Liver (tissue), 9 donors: ENCODE data around the gene NAGLU. TPM values are rescaled to one million over a fixed set of nuclear protein-coding genes. Genes with fewer than 3 reads are reported as not detected.

ENCODE experiments used
- DNase-seq: peaks from one replicate; pipeline ENCODE4 v3.0.0-alpha.2; 2017; ENCODE audit warnings: low spot score
- H3K27ac ChIP-seq, 2 donors: one replicate each; pipeline ENCODE4 v1.7.0; 2013; ENCODE audit warnings: inconsistent platforms in 2 of 2, low read length in 2 of 2, control low read depth in 1 of 2, low read depth in 1 of 2, mild to moderate bottlenecking in 1 of 2
- H3K27me3 ChIP-seq, 4 donors: one replicate each; pipeline versions ENCODE4 v1.6.1 to v1.7.0; 2013; ENCODE audit warnings: low read length in 3 of 4, inconsistent platforms in 1 of 4, mild to moderate bottlenecking in 1 of 4, moderate library complexity in 1 of 4; ENCODE audit not compliant: control insufficient read depth in 4 of 4, insufficient read depth in 4 of 4
- H3K36me3 ChIP-seq, 4 donors: one replicate each; pipeline versions ENCODE4 v1.6.1 to v1.7.0; 2013; ENCODE audit warnings: low read length in 3 of 4, mild to moderate bottlenecking in 3 of 4, low read depth in 1 of 4, moderate library complexity in 1 of 4; ENCODE audit not compliant: control insufficient read depth in 4 of 4, insufficient read depth in 3 of 4
- H3K4me1 ChIP-seq, 4 donors: one replicate each; pipeline versions ENCODE4 v1.6.1 to v1.7.0; 2013; ENCODE audit warnings: low read length in 3 of 4, mild to moderate bottlenecking in 3 of 4, moderate library complexity in 1 of 4; ENCODE audit not compliant: control insufficient read depth in 4 of 4, insufficient read depth in 4 of 4
- H3K4me3 ChIP-seq, 3 donors: one replicate each; pipeline versions ENCODE4 v1.6.1 to v1.7.0; 2013; ENCODE audit warnings: low read length in 3 of 3, control low read depth in 1 of 3, low read depth in 1 of 3, mild to moderate bottlenecking in 1 of 3
- H3K9ac ChIP-seq, 2 donors: one replicate each; pipeline ENCODE4 v1.7.0; 2013; ENCODE audit warnings: low read length in 2 of 2, mild to moderate bottlenecking in 2 of 2, moderate library complexity in 2 of 2, control low read depth in 1 of 2, low read depth in 1 of 2
- H3K9me3 ChIP-seq, 4 donors: one replicate each; pipeline versions ENCODE4 v1.6.1 to v1.7.0; 2013; ENCODE audit warnings: low read length in 3 of 4; ENCODE audit not compliant: control insufficient read depth in 4 of 4
- EGR1 ChIP-seq, 2 donors: IDR thresholded peaks; 2 replicates each; pipeline ENCODE4 v1.6.1; 2016 to 2018; ENCODE audit warnings: antibody characterized with exemption in 2 of 2, low read depth in 2 of 2
- FOXA1 ChIP-seq: IDR thresholded peaks from 2 replicates; pipeline ENCODE4 v1.6.1; 2016; ENCODE audit warnings: antibody characterized with exemption
- FOXA2 ChIP-seq: IDR thresholded peaks from 2 replicates; pipeline ENCODE4 v1.6.1; 2016; ENCODE audit warnings: antibody characterized with exemption
- GABPA ChIP-seq, 2 donors: IDR thresholded peaks in 1 of 2; conservative IDR thresholded peaks in 1 of 2; 2 replicates each; pipeline ENCODE4 v1.6.1; 2016; ENCODE audit warnings: antibody characterized with exemption in 2 of 2, mild to moderate bottlenecking in 1 of 2, moderate library complexity in 1 of 2
- HNF4A ChIP-seq, 2 donors: conservative IDR thresholded peaks; 2 replicates each; pipeline ENCODE4 v1.6.1; 2016; ENCODE audit warnings: antibody characterized with exemption in 2 of 2, mild to moderate bottlenecking in 2 of 2
- HNF4G ChIP-seq: IDR thresholded peaks from 2 replicates; pipeline ENCODE4 v1.6.1; 2016; ENCODE audit warnings: antibody characterized with exemption
- JUND ChIP-seq, 2 donors: IDR thresholded peaks; 2 replicates each; pipeline ENCODE4 v1.6.1; 2016; ENCODE audit warnings: antibody characterized with exemption in 2 of 2
- NR2F2 ChIP-seq: IDR thresholded peaks from 2 replicates; pipeline ENCODE4 v1.6.1; 2016; ENCODE audit warnings: antibody characterized with exemption
- RAD21 ChIP-seq, 2 donors: IDR thresholded peaks; 2 replicates each; pipeline ENCODE4 v1.6.1; 2016; ENCODE audit warnings: antibody characterized with exemption in 2 of 2, mild to moderate bottlenecking in 2 of 2
- RXRA ChIP-seq, 2 donors: IDR thresholded peaks; 2 replicates each; pipeline ENCODE4 v1.6.1; 2017 to 2018; ENCODE audit warnings: antibody characterized with exemption in 2 of 2, mild to moderate bottlenecking in 1 of 2
- SP1 ChIP-seq: IDR thresholded peaks from 2 replicates; pipeline ENCODE4 v1.6.1; 2018; ENCODE audit warnings: antibody characterized with exemption, mild to moderate bottlenecking
- TAF1 ChIP-seq: conservative IDR thresholded peaks from 2 replicates; pipeline ENCODE4 v1.6.1; 2016; ENCODE audit warnings: antibody characterized with exemption, mild to moderate bottlenecking
- YY1 ChIP-seq: IDR thresholded peaks from 2 replicates; pipeline ENCODE4 v1.6.1; 2016; ENCODE audit warnings: antibody characterized with exemption, mild to moderate bottlenecking
- WGBS: extraction: QIAGEN DNeasy Blood & Tissue Kit; methylation state at CpG from one replicate; pipeline ENCODE4 v1.1.7; 2013; 5-methylcytosine and 5-hydroxymethylcytosine counted together
- polyA plus RNA-seq, 2 donors: library from polyadenylated mRNA; stranded (reverse) in 1 of 2; unstranded in 1 of 2; fragments of 200-250 nt in 1 of 2; fragments of >200 nt in 1 of 2; fragmentation: Nextera tagmentation in 1 of 2; extraction: Ambion mirVana in 1 of 2; gene quantifications; one replicate each; pipeline versions ENCODE4 v1.2.1 to v1.2.3, GENCODE V29; 2013 to 2015
- total RNA-seq, 2 donors: library from RNA; depleted of rRNA; stranded (reverse); fragments of >200 nt; gene quantifications; one replicate each; pipeline ENCODE4 v1.2.3, GENCODE V29; 2014
- TF ChIP-seq, protein P1 (sequence below): IDR thresholded peaks from 2 replicates; pipeline ENCODE4 v1.6.1; 2016; ENCODE audit warnings: antibody characterized with exemption, mild to moderate bottlenecking
- TF ChIP-seq, protein P2 (sequence below): IDR thresholded peaks from 2 replicates; pipeline ENCODE4 v1.6.1; 2016; ENCODE audit warnings: antibody characterized with exemption
- TF ChIP-seq, protein P3 (sequence below): fragments of 150-350 bp; IDR thresholded peaks from 2 replicates; pipeline ENCODE4 v1.5.1; 2017; ENCODE audit warnings: improper control_type of control experiment, low read depth, low read length; ENCODE audit not compliant: missing input control
- TF ChIP-seq, protein P4 (sequence below): IDR thresholded peaks from 2 replicates; pipeline ENCODE4 v1.6.1; 2016; ENCODE audit warnings: antibody characterized with exemption
- TF ChIP-seq, protein P5 (sequence below): IDR thresholded peaks from 2 replicates; pipeline ENCODE4 v1.6.1; 2016; ENCODE audit warnings: antibody characterized with exemption
- donor health status: healthy.
- donor health status: healthy.
- donor health status: healthy.
- donor health status: healthy.
- donor health status: healthy.

The NAGLU gene
- total and polyA plus RNA-seq, 4 donors, result 15.5 to 41.2 (median 28.9) TPM

DNA sequence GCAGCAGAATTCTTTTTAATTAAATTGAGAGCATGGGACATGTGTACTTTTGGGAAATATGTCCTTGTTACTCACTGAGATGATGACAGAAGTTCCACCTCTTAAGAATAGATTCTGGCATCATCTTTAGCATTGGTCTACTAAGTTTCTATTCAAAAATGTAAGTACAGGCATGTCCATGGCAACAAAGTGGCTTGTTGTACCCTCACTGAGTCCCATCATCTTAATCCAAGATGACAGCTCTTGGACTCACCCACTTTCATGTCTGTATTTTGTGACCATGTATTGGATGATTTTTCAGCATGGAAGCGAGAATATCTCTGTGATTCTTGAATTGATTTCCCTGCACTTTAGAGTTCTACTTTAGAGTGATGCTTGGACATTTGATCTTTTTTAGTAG is 33.1 kb upstream of the NAGLU start:
- H3K9me3 ChIP-seq, result no peaks in the 10 kb centered on the region
- WGBS, result 95% methylated on average over 1 of the region's 1 CpG
- H3K27ac ChIP-seq, result no peak overlapping the region
- H3K4me3 ChIP-seq, result no peak overlapping the region
- no peaks in the 10 kb centered on the region for H3K27me3 ChIP-seq
- no peak for TF ChIP-seq FOXA2
- no peak for TF ChIP-seq NR2F2
- TF ChIP-seq FOXA1, result no peak
- no peak for TF ChIP-seq RAD21 (IDR thresholded peaks at IDR 0.05)
- TF ChIP-seq RXRA (IDR thresholded peaks at IDR 0.05), result no peak
- TF ChIP-seq, protein P1, sequence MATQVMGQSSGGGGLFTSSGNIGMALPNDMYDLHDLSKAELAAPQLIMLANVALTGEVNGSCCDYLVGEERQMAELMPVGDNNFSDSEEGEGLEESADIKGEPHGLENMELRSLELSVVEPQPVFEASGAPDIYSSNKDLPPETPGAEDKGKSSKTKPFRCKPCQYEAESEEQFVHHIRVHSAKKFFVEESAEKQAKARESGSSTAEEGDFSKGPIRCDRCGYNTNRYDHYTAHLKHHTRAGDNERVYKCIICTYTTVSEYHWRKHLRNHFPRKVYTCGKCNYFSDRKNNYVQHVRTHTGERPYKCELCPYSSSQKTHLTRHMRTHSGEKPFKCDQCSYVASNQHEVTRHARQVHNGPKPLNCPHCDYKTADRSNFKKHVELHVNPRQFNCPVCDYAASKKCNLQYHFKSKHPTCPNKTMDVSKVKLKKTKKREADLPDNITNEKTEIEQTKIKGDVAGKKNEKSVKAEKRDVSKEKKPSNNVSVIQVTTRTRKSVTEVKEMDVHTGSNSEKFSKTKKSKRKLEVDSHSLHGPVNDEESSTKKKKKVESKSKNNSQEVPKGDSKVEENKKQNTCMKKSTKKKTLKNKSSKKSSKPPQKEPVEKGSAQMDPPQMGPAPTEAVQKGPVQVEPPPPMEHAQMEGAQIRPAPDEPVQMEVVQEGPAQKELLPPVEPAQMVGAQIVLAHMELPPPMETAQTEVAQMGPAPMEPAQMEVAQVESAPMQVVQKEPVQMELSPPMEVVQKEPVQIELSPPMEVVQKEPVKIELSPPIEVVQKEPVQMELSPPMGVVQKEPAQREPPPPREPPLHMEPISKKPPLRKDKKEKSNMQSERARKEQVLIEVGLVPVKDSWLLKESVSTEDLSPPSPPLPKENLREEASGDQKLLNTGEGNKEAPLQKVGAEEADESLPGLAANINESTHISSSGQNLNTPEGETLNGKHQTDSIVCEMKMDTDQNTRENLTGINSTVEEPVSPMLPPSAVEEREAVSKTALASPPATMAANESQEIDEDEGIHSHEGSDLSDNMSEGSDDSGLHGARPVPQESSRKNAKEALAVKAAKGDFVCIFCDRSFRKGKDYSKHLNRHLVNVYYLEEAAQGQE, result no peak
- TF ChIP-seq JUND (IDR thresholded peaks at IDR 0.05), result no peak
- TF ChIP-seq YY1, result no peak
- no peak for TF ChIP-seq HNF4G
- TF ChIP-seq, protein P2, sequence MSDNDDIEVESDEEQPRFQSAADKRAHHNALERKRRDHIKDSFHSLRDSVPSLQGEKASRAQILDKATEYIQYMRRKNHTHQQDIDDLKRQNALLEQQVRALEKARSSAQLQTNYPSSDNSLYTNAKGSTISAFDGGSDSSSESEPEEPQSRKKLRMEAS, result no peak
- peaks cover 7 to 68% (median 43%) of the 10 kb centered on the region in 4 donors for H3K36me3 ChIP-seq
- no peak overlapping the region for H3K9ac ChIP-seq
- H3K4me1 ChIP-seq, result no peaks in the 10 kb centered on the region
- DNase-seq, result no peak

DNA sequence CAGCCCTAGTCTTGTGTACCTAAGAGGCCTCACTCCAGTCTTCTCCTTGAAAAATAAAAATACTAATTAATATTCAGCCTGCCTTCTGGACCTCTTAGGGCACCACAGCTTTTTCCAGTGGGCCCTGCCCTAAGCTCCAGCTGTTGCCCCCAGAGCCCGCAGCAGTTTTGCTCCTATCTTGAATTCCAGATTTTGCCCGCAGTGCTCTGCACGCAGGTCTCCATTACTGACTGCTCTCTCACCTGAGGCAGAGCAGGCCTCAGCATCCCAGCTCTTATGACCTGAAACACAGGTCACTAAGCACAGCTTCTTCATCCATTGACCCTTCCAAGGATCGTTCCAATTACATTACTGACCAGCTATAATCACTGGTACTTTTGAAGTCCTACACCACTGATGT is 28.4 kb upstream of the NAGLU start:
- 96% methylated on average over 4 of the region's 4 CpGs for WGBS
- Histone ChIP-seq H3K4me3 (no peak overlapping the region), H3K27me3 (no peaks in the 10 kb centered on the region), H3K9ac (no peak overlapping the region), H3K27ac (no peak overlapping the region), H3K36me3 (peaks cover 5 to 64% (median 24%) of the 10 kb centered on the region in 4 donors), H3K9me3 (no peaks in the 10 kb centered on the region), H3K4me1 (peaks cover 0 to 4% (median 1%) of the 10 kb centered on the region in 4 donors)
- no peak for DNase-seq
- TF ChIP-seq, protein P3, sequence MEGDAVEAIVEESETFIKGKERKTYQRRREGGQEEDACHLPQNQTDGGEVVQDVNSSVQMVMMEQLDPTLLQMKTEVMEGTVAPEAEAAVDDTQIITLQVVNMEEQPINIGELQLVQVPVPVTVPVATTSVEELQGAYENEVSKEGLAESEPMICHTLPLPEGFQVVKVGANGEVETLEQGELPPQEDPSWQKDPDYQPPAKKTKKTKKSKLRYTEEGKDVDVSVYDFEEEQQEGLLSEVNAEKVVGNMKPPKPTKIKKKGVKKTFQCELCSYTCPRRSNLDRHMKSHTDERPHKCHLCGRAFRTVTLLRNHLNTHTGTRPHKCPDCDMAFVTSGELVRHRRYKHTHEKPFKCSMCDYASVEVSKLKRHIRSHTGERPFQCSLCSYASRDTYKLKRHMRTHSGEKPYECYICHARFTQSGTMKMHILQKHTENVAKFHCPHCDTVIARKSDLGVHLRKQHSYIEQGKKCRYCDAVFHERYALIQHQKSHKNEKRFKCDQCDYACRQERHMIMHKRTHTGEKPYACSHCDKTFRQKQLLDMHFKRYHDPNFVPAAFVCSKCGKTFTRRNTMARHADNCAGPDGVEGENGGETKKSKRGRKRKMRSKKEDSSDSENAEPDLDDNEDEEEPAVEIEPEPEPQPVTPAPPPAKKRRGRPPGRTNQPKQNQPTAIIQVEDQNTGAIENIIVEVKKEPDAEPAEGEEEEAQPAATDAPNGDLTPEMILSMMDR, result no peak
- TF ChIP-seq TAF1, result no peak
- TF ChIP-seq HNF4A (conservative IDR thresholded peaks at IDR 0.05), result no peak
- TF ChIP-seq, protein P4, sequence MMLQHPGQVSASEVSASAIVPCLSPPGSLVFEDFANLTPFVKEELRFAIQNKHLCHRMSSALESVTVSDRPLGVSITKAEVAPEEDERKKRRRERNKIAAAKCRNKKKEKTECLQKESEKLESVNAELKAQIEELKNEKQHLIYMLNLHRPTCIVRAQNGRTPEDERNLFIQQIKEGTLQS, result no peak
- TF ChIP-seq RAD21 (IDR thresholded peaks at IDR 0.05), result no peak
- TF ChIP-seq, protein P1, result no peak
- TF ChIP-seq, protein P2, result no peak
- TF ChIP-seq, protein P5, sequence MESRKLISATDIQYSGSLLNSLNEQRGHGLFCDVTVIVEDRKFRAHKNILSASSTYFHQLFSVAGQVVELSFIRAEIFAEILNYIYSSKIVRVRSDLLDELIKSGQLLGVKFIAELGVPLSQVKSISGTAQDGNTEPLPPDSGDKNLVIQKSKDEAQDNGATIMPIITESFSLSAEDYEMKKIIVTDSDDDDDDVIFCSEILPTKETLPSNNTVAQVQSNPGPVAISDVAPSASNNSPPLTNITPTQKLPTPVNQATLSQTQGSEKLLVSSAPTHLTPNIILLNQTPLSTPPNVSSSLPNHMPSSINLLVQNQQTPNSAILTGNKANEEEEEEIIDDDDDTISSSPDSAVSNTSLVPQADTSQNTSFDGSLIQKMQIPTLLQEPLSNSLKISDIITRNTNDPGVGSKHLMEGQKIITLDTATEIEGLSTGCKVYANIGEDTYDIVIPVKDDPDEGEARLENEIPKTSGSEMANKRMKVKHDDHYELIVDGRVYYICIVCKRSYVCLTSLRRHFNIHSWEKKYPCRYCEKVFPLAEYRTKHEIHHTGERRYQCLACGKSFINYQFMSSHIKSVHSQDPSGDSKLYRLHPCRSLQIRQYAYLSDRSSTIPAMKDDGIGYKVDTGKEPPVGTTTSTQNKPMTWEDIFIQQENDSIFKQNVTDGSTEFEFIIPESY, result no peak
- no peak for TF ChIP-seq SP1
- TF ChIP-seq YY1, result no peak
- TF ChIP-seq JUND (IDR thresholded peaks at IDR 0.05), result no peak
- no peak for TF ChIP-seq NR2F2
- TF ChIP-seq HNF4G, result no peak
- no peak for TF ChIP-seq EGR1 (IDR thresholded peaks at IDR 0.05; ENCODE audit: low read depth in 2 of 2)
- TF ChIP-seq FOXA1, result no peak
- TF ChIP-seq RXRA (IDR thresholded peaks at IDR 0.05), result no peak
- no peak for TF ChIP-seq GABPA (IDR thresholded peaks at IDR 0.05 in 1 of 2, conservative IDR thresholded peaks at IDR 0.05 in 1 of 2)
- no peak for TF ChIP-seq FOXA2
